HG03575 (cell line): ENCODE results near the gene LDHAL6A.

ENCODE experiments used
- ATAC-seq: cut with Tn5 transposase; IDR thresholded peaks from one replicate; pipeline ENCODE4 v1.9.1; 2021; ENCODE audit not compliant: unreplicated experiment, insufficient number of reproducible peaks, low FRiP score; ENCODE audit errors: extremely low read depth

The LDHAL6A gene

DNA sequence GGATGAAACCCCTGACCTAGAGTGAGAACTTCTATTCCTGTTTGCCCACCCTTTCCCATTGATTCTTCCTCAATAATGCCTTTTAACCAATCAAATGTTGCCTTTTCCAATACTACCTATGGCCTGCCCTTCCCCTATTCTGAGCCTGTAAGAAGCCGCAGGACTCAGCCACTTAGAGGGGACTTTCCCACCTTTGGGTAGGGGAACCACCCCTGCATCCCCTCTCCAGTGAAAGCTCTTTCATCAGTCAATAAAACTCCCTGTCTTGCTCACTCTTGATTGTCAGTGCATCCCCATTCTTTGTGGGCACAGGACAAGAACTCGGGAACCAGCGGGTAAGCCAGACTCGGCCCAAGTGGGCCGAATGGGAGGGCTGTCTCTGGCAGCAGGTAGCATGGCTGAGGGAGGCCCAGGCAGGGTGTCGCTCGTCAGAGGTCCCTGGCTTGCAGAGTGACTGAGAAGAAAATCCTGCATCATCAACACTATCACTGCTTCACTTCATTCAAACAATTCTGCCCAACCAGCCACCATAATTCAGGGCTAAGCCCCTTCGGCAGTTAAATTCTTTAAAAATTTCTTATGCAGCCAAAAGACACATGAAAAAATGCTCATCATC, 30.4 kb downstream of the LDHAL6A start:
- no peak for ATAC-seq

DNA sequence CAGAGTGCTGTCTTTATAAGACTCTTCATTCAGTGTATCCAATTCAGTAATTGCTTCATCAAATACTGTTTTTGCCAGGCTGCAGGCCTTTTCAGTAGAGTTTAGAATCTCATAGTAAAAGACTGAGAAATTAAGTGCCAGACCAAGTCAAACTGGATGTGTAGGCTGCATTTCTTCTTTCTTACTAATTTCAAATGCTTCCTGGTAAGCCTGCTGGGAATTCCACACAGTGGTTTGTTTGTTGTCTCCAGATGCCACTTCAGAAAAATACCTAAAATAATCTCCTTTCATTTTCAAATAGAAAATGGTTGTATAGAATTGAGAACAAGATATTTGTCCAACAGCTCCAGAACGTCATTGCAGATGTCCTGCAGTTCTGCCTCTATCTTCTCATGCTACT, 34.7 kb downstream of the LDHAL6A start:
- no peak for ATAC-seq

DNA sequence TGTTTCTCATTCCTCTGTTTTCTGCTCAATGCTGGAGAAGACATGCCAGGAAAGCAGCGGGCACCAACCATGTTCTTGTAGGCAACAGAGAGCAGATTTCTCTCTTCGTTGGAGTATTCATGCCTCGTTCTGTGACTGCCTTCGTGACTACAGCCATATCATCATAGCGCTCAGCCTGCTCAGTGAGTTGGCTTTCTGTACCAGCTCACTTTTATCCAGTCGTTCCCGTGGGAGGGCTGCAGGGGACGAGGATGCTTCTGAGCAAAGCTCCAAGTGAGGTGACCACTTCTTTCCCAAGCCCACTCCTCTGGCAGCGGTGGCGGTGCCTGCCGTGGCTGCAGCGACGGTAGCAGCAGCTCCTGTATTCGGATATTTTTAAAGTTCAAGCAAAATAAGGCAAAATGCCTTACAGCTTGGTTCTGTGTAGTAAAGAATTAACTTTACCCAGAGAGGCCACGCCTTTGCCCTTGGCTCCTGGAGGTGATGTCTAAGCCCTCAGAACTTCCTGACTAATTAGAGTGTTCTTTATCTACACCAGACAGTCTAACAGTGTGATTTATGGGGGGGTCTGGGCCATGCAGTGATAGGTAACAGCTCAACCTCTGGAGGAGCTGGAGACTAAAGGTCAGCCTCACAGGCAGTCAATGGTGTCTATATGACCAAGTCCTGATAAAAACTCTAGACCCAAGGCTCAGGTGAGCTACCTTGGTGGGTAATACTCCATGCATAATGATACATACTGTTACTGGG, 35.3 kb downstream of the LDHAL6A start:
- ATAC-seq, result no peak

DNA sequence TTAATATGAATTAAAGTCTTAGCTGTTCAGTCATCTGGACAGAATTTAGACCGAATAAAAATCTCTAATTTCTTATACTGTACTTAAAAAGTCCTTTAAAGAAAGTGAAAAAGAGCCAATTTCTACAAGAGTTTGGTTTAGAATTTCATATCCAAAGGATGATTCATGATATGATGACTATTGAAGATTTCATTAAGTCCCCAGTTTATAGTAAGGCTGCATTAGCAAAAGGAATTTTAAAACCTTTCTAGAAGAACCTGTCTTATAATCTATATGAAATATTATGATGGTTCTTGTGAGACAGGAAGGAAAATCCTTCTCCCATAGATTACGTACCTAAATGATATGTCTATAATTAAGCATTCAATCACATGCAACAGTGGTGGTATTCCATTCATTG, 36.3 kb downstream of the LDHAL6A start:
- no peak for ATAC-seq

DNA sequence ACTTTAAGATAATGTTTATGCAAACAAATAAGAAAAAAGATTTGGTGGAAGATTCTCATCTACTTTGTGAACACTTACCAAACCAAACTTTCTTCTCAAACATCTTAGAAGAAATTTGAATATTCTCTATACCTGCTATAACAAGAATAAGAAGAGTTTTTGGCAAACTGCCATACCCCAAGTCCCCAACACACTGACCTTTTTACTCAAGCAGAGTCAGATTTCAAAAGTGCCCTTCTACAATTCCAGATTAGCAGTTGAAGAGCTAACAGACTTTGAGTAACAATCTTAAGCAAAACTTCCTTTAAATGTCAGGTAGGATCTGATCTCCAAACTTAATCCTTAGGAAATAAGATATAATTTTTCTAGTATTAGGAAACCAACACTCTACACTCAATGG, 37.2 kb downstream of the LDHAL6A start:
- no peak for ATAC-seq

DNA sequence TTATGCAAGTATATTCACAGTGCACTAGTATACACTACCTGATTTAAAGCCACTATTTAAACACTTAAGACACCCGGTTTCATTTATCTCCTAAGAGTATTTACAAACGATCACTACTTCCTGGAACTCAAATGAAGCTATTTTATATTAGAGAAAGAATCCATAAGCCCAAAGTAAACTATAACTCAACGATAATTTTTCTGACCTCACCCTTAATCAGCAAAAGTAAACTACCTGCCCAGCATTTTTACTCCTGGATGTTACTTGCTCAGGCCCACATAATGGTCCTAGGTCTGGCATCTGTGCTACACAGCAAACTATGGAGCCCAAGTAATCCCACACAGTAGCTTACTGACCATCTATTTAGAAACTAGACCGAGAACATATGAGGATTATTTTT, 37.7 kb downstream of the LDHAL6A start:
- no peak for ATAC-seq

DNA sequence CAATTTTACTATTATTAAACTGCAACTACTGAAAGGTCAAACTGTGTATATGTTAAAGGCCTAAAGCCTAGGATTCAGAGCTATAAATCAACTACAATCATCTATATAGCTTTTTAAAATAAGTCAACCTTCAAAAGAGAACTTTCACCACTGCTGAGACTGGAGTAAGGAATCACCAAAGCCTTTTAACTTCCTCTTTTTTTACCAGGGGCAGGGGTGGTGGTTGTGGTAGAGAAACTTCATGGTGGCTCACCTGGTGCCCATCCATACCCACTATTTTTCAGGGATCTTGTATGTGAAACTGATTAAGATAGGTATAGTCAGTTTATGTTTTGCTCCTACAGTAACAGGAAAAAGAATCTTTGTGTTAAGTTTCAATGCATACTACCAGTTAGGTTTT, 39.6 kb downstream of the LDHAL6A start:
- ATAC-seq, result no peak

DNA sequence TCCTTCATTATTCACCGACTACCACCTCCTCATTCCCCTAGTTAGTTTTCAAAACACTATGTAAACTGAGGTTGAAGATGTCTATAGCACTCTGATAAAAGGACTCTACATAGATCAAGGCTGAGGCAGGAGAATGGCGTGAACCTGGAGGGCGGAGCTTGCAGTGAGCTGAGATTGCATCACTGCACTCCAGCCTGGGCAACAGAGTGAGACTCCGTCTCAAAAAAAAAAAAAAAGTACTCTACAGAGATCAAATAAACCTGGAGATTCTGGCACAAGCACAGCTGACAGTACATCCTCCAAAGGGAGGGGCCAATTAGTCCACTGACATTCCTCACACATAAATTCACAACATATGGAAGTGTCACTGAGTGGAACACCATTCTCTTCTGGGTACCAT, 40.0 kb downstream of the LDHAL6A start:
- ATAC-seq, result no peak

DNA sequence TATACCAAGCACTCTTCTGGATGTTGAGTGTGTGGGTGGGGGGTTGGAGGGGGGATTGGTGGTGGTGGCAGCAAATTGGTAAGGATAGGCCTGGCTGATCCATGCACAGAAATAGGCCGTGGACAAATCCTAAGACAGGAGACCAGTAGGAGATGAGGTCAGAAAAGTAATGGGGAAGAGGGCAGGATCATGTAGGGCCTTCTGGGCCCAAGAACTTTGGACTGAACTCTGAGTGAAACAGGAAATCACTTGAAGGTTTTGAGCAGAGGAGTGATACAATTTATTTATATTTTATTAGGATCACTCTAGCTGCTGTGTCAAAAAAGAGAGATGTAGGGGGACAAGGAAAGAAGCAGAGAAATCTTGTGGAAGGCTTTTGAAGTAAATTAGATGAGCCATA, 42.4 kb downstream of the LDHAL6A start:
- ATAC-seq, result no peak

DNA sequence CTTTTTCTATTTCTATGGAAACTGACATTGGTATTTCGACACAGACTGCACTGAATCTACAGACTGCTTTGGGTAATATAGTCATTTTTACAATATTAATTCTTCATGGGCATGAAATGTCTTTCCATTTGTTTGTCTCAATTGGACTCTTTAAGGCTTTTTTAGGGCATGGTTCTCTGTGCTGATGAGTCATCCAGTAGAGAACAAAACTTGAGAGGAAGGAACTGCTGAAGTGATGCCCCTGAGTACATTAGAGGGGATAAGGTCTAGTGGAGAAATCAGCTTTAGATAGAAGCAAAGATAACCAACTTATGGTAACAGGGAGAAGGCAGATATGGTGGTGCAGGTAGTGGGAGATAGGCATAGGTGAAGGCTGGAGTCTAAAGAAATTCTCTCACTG, 46.0 kb downstream of the LDHAL6A start:
- ATAC-seq, result no peak

DNA sequence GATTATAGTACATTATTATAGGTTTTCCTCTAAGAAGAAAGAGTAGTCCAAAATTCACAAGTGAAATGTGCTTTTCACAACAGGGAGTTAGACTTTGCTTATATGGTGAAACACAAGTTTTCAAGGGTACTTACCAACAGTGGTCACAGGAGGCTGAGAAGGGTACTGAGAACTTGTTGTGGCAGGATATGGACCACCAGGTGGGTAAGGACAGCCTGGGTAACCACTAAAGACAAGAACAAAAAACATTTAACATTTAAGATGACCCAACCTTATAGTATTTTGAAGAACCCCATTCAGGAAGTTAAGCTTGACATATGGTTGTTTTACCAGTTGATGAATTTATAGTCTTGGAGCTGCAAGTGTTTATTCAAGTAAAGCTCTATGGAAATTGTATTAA, 46.7 kb downstream of the LDHAL6A start:
- ATAC-seq, result no peak

DNA sequence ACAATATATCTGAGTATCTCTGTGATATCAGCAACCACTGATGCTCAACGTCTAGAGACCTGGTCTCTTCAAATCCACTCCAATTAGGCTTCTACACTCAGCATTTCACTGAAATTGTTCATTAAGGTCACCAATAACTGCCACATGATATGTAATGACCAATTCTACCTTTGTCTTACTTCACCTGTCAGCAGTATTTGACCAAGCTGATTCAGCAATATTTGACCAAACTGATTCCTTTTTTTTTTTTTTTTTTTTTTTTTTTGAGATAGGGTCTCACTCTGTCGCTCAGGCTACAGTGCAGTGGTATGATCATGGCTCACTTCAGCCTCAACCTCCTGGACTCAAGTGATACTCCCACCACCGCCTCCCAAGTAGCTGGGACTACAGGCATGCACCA, 65.5 kb downstream of the LDHAL6A start:
- no peak for ATAC-seq

DNA sequence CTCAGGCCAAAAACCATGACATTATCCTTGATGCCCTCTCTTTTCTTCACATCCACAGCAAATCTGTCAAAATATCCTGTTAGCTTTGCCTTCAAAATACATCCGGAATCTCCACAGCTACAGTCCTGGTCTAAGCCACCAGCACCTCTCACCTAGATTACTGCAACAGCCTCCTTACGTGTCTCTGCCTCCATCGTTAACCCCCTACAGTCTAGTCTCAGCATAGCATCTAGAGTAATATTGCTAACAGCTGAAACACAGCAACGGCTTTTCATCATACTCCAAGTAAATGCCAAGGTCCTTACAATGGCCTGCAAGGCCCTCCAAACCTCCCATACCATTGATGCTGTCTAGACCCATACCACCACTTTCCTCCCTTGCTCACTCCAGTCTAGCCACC, 66.7 kb downstream of the LDHAL6A start:
- ATAC-seq, result no peak

DNA sequence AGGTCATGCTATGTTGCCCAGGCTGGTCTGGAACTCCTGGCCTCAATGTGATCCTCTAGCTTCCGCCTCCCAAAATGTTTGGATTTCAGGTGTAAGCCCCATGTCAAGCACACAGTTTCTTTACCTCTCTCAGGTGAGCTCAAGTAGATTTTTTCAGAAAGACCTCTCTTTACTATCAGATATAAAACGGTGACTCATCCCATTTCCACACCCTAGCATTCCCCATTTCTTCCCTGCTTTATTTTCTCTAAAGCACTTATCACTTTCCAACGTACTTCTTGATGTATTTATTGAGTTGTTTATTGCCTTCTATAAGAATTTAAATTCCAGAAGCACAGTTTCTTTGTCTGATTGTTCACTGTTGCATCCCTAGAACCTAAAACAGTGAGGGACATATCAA, 67.4 kb downstream of the LDHAL6A start:
- ATAC-seq, result no peak

DNA sequence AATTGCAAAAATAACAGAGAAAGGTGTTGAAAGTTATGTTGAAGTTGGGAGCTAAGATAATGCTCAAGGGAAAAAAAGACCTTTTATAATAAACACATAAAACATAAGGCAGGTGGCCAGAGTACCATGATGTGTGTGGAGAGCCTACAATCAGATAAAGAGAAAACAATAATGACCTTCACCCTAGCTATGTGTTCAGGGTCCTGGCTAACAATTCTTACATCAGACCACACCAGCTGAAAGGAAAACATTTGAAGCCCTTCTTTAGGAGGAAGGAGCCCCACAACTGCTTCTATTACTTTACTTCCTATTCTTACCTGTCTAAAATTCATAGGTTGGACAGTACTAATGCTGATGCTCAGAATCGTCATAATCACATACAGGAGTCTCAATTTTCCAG, 68.6 kb downstream of the LDHAL6A start:
- ATAC-seq, result no peak

DNA sequence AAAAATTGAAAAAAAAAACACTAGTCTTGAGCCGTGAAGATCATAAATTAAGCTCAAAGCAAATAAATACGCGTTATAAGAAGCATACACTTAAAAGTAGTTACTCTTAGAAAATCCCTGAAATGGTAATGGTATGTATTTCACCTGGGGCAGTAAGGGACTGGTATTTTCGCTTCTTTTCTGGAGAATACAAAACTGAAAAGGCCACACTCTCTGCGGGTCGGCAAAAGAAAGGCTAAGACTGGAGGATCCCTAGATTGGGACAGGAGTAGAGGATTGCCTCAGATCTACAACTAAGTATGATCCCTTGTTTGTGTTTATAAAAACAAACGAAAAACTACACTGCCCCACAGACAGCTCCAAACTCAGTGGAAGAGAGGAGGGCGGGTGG, 70.5 kb downstream of the LDHAL6A start:
- ATAC-seq, result no peak

DNA sequence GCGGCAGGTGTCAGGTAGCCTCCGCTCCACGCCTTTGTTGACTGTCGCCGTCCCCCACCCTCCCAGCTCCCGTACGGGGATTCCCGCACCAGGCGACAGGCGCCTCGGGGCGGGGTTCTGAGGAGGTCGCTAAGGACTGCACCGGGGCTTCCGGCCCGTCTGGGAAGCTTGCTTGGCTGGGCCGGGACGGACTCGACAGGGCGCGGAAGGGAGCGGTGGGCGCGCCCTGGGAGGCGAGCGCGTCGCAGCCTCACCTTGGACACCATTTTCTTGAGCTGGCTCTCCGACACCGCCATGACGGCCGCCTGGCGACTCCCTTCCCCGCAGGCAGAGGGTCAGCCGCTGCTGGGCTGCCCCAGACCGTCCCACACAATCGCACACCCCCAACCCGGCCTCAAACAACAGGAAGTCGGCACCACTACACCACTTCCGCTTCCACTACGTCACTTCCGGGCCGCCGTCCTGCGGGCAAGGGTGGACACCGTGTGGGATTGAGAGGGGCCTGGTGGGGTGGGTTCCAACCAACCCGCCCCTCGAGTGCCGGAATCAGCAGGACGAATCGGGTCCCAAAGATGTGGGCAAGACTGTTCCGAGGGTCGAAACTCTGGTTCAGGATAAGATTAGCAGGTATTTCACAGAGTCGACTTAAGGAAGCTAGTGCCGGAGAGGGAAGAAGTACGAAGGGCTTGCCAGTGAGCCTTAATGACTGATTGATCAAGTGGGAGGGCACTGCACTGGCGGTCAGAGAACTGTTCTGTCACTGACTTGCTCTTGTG, 71.1 kb downstream of the LDHAL6A start, which contains the start of gene TSG101:
Gene TSG101, minus strand, starts transcription at position 422 of the 776 bp plus-strand sequence. Its CDS starts 126 bp downstream, at position 296.
- peak; percentile 68 for ATAC-seq

DNA sequence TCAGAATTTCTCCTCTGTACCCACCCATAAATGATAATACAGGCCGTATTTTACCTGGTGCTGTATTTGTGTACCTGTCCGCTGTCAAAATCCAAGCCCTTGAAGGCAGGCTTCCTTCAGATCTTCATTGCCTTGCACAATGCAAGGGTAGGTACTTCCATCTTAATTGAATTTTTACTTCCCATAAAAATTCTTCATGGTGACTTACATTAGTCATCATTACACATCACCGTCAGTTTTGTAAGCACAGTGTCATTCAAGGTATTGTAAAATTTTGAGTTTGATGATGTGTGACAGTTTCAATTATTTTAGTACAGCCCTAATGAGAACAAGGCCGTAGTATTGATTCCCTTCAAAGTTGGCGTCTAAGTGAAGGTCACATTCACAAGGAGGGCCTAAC, 71.9 kb downstream of the LDHAL6A start:
- ATAC-seq, result no peak
